GM12891 (cell line): ENCODE data around the gene HDAC4.

Experiments used
- POLR2A ChIP-seq: IDR thresholded peaks from 2 replicates; pipeline ENCODE4 v1.6.1; 2011; ENCODE audit warnings: low read depth, low read length, control low read depth
- TAF1 ChIP-seq: IDR thresholded peaks from 2 replicates; pipeline ENCODE4 v1.6.1; 2011; ENCODE audit warnings: low read depth, low read length, control low read depth

GRCh38 chr2:239392688-239393387 is 8.0 kb downstream of the HDAC4 start:
- TF ChIP-seq TAF1 (no peak), POLR2A (no peak)
